Panc1 (cell line): ENCODE data around the gene ELK1.

Experiments used
- POLR2AphosphoS5 ChIP-seq: IDR thresholded peaks from 2 replicates; pipeline ENCODE4 v1.6.1; 2012; ENCODE audit warnings: mild to moderate bottlenecking, low read depth, low read length, moderate library complexity
- TCF7L2 ChIP-seq: IDR thresholded peaks from 2 replicates; pipeline ENCODE4 v1.6.1; 2011; ENCODE audit warnings: mild to moderate bottlenecking, low read depth, low read length, inconsistent platforms
- TF ChIP-seq, protein P1 (sequence below): fragments of 450-650 bp; IDR thresholded peaks from 2 replicates; pipeline ENCODE4 v1.5.1; 2017; ENCODE audit warnings: mild to moderate bottlenecking

DNA sequence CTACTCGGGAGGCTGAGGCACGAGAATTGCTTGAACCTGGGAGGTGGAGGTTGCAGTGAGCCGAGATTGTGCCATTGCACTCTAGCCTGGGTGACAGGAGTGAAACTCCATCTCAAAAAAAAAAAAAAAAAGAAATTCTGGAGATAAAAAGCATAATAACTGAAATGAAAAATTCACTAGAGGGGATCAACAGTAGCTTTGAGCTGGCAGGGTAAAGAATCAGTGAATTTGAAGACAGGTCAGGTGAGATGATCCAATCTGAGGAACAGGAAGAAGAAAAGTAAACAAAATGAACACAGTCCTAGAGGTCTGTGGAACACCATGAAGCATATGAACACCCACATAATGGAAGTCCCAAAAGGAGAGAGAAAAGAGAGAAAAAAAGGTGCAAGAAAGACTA lies 53.1 kb downstream of the ELK1 start:
- TF ChIP-seq TCF7L2 (no peak), POLR2AphosphoS5 (no peak)
- TF ChIP-seq, protein P1, sequence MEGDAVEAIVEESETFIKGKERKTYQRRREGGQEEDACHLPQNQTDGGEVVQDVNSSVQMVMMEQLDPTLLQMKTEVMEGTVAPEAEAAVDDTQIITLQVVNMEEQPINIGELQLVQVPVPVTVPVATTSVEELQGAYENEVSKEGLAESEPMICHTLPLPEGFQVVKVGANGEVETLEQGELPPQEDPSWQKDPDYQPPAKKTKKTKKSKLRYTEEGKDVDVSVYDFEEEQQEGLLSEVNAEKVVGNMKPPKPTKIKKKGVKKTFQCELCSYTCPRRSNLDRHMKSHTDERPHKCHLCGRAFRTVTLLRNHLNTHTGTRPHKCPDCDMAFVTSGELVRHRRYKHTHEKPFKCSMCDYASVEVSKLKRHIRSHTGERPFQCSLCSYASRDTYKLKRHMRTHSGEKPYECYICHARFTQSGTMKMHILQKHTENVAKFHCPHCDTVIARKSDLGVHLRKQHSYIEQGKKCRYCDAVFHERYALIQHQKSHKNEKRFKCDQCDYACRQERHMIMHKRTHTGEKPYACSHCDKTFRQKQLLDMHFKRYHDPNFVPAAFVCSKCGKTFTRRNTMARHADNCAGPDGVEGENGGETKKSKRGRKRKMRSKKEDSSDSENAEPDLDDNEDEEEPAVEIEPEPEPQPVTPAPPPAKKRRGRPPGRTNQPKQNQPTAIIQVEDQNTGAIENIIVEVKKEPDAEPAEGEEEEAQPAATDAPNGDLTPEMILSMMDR, result no peak
